T-helper 2 cell treated with Interferon-gamma antibody and Interleukin-4, amounts not matched to agents 100 ng/mL and 5 ng/mL, for 36 hours (primary cell): Measurements from ENCODE around the gene GPC1. TPM values are rescaled to one million over a fixed set of nuclear protein-coding genes. Genes with fewer than 3 reads are reported as not detected.

Experiments used
- intact Hi-C: fragments of 100-400 bp; cut with micrococcal nuclease; formaldehyde crosslinking; loops from one replicate; pipeline ENCODE4 v1.15.1; 2023
- total RNA-seq: library from RNA; stranded (reverse); gene quantifications from 2 replicates; pipeline ENCODE4 v1.2.3, GENCODE V29; 2022

The GPC1 gene
- total RNA-seq, 1 donor from 2014 or later, result 7.6 TPM

DNA sequence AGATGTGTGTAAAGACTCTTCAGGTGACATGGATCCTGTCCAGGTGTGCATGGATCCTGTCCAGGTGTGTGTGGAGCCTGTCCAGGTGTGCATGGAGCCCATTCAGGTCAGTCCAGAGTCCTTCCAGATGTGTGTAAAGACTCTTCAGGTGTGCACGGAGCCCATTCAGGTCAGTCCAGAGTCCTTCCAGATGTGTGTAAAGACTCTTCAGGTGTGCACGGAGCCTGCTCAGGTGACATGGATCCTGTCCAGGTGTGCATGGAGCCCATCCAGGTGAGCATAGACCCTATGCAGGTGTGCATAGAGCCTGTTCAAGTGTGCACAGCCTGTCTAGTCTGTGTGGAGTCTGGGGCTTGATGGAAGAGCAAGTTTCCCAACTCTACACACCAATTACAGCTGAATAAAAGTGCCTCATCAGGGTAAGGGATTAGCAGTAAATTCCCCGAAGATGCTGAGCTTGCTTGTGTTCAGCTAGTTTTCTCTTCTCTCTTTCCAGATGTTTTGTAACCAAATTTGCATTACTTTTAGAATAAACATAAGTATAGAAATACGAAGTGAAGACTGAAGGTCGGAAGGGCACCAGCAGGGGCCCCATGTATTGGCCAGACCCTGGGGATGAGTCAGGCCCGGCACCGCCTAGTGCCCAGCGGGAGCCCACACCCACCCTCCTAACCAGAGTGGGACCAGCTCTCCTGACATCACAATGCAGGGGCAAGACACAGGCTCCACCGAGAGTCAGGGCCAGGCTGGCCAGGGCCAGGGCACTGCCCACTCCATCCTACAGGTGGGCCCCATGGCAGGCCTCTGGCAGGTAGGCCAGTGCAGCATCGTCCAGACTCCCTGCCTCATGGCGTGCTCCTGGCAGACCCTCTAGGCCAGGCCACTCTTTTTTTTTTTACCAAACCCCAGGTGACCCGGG is 38.6 kb upstream of the GPC1 start:
- intact Hi-C loops, result no loop called here

GRCh38 chr2:240397542-240397916 is 37.9 kb upstream of the GPC1 start:
- intact Hi-C loops, result no loop called here

DNA sequence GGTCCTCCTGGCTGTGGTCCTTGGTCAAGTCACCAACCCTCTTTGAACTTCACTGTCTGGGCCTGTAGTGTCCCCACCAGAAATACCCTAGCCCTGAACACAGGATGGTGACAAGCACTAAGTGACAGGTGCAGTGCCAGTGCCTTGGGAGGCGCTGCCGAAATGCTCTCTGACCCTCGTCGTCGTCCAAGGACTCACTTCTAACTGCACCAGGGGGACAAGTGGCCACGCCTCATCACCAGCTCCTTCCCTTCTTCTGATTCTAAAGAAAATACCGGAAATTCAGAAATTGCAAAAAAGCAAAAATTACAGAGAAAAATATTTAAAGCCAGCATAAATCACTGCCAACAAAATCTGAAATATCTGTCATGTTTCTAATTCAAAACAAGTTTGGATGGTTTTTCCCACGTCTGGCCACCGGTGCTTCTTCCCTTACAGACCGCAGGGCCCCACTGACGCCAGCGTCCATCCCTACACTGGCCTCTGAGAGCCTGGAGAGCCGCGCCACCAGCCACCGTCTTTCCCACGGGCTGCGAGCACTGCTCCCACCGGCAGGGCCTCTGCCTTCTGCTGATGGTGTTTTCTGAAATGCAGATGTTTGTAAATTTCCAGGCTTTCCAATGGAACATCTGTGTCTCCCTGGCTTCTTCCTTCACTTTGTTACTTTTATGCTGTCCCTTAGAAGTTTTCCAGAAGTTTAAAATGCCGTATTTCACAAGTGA is 37.4 kb upstream of the GPC1 start:
- intact Hi-C loops, result no loop called here

DNA sequence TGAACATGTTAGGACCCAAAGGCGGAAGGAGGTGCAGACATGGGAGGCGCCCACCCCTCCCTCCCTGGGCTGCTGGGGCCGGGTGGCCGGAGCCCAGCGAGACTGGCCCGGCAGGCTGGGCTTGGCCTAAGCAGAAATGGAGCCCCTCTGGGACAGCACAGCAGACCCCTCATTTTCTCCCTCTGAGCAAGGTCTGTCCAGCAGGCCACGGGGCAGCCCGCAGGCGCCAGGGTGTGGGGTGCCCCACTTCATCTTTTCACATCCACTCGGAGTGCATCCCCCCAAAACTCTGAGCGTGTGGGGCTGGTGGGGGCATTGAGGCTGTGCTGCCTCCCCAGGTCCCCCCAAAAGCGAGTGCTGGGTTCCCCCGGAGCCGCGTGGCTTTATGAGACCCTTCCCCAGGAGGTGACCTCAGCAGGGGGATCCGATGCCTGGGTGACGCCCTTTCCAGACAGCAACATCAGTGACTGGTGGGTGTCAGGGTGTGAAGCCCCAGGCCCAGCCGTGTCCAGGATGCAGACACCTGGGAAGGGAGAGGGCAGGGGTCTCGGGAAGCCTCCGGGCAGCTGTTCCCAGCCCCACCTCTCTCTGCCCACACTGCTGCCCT is 36.7 kb upstream of the GPC1 start:
- intact Hi-C loops, result no loop called here

GRCh38 chr2:240399419-240400324 is 35.8 kb upstream of the GPC1 start:
- intact Hi-C loops, result no loop called here

- intact Hi-C loops, result no loop called here
Observed at GRCh38 chr2:240400371-240401161, 34.9 kb upstream of the GPC1 start.

GRCh38 chr2:240401308-240401707 is 34.2 kb upstream of the GPC1 start:
- intact Hi-C loops, result no loop called here

GRCh38 chr2:240401781-240402551 is 33.5 kb upstream of the GPC1 start:
- intact Hi-C loops, result no loop called here

DNA sequence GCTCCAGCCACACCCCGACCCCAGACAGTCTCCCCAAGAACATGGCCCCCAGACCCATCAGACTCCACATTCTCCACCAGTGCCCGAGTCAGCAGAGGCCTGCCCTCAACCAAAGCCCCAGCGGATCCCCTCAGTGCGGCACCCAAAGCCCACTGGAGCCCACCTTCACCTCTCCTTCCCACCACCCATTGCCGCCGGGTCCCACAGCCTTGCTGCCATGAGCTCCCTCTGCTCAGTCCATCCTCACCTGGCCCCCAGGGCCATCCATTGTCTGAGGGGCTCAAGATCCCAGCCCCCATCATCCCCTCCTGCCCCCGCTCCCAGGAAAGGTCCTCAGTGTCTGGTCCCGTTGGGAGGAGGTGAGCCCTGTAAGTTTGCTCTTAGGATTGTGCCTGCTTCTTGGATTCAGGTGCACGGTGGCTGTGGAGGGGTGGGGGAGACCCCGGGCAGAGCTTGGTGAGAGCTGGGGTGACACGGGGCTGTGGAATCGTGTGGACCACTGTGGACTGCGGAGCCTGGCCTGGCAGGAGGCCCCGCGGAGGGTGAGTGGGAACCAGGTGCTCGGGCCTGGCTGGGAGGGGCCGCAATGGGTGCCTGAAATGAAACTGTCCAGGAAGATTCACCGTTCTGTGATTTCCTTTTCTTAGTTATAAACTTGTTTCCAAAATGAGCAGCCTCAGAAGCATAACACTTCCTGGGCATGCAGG is 32.7 kb upstream of the GPC1 start:
- intact Hi-C loops, result no loop called here

DNA sequence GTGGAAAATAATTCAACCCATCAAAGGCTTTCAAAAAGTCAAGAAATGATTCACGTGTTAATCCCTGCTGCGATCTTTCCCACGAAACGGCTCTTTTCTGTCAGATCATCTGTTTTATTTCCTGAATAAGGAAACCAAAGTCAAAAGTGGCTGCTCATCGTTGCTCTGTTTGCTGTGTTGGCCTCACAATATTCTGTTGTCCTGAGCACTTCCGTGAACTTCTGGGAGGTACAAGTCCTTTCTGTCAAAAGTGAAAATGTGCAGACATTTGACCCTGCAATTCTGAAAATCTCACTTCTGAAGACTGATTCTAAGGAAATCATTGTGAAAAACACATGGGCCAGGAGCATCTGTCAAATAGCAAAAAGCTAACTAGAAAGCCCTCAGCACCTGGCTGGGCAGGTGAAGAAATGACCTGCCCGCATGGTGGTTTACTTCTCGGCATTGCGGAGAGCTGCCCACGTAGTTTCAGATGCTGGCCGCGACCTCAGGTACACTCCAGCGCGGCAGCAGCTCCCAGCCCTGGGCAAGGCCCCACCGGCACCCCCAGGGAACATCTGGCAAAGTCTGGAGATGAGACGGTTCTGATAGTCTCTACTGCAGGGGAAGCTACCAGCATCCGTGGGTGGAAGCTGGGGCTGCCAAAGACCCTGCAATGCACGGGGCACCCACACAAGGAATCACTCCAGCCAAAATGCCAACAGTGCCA is 31.9 kb upstream of the GPC1 start:
- intact Hi-C loops, result no loop called here

- intact Hi-C loops, result no loop called here
Observed at GRCh38 chr2:240404174-240404852, 31.1 kb upstream of the GPC1 start.

GRCh38 chr2:240405133-240405532 is 30.3 kb upstream of the GPC1 start:
- intact Hi-C loops, result no loop called here

GRCh38 chr2:240405684-240406313 is 29.7 kb upstream of the GPC1 start:
- intact Hi-C loops, result no loop called here

DNA sequence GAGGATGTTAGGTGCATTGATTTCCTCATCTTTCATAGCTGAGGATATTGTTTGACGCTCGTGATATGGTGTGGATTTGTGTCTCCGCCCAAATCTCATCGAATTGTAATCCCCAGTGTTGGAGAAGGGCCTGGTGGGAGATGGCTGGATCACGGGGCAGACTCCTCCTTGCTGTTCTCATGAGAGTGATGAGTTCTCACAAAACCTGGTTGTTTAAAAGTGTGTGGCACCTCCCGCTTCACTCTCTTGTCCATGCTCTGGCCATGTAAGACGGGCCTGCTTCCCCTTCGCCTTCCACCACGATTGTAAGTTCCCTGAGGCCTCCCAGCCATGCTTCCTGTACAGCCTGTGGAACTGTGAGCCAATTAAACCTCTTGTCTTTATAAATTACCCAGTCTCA is 28.4 kb upstream of the GPC1 start:
- intact Hi-C loops, result no loop called here

DNA sequence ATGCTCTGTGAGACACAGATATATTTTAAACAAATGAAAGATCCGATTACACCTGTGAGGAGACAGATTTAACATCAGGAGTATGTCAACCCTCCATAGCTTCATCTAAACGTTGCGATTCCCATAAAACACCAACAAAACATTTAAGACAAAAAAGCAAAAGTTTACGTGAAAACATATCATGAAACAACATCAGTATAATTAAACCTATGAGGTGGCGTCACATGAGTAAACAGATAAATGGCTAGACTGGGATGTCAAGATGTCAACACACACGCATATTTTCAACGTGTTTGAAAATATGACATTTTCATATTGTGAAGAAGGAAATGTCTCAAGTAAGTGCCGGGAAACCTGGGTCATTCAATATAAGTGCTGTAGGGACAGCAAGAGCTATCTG is 25.5 kb upstream of the GPC1 start:
- intact Hi-C loops, result no loop called here

DNA sequence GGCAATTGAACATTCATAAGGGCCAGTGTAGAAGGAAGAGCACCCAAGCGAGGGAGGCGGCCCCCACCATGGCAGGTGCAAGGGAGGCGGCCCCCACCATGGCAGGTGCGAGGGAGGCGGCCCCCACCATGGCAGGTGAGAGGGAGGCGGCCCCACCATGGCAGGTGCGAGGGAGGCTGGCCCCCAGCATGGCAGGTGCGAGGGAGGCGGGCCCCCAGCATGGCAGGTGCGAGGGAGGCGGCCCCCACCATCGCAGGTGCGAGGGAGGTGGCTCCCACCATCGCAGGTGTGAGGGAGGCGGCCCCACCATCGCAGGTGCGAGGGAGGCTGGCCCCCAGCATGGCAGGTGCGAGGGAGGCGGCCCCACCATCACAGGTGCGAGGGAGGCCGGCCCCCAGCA is 24.7 kb upstream of the GPC1 start:
- intact Hi-C loops, result no loop called here
